GM12878 (cell line): ENCODE measurements around the gene TCF15. TPM values are rescaled to one million over a fixed set of nuclear protein-coding genes. Genes with fewer than 3 reads are reported as not detected.
A peak's percentile ranks its signal among the peaks of the same experiment; 100 is the strongest.

Experiments used
- ATAC-seq: fragments of 200-7000 bp; cut with Tn5 transposase; 3 replicates; pipeline ENCODE4 v1.9.1; 2020; ENCODE audit warnings: mild to moderate bottlenecking, moderate library complexity
- BruUV-seq: library from RNA; stranded (reverse); fragments of 400-500 nt; replicated peaks from 2 replicates; lab custom pipeline; 2021; lab: Mats Ljungman, UMichigan
- CTCF ChIA-PET: fragments of 300-600 bp; sonication (Branson Sonifier 250); formaldehyde crosslinking; extraction: SDS; loops from one replicate; lab custom pipeline; 2021; ENCODE audit warnings: inconsistent platforms; lab: Yijun Ruan, JAX
- POLR2A ChIA-PET: fragments of 350-600 bp; formaldehyde crosslinking; extraction: SDS; loops from one replicate; lab custom pipeline; 2021; ENCODE audit warnings: inconsistent platforms; lab: Charles Lee
- RAD21 ChIA-PET: fragments of 300-600 bp; sonication (Branson Sonifier 250); formaldehyde crosslinking; loops from one replicate; lab custom pipeline; 2023; ENCODE audit warnings: antibody characterized with exemption; ENCODE audit not compliant: unreplicated experiment; lab: Charles Lee
- SMC1A ChIA-PET: fragments of 300-600 bp; sonication (Branson Sonifier 250); formaldehyde crosslinking; loops from one replicate; lab custom pipeline; 2023; ENCODE audit not compliant: unreplicated experiment, uncharacterized antibody; lab: Charles Lee
- DNase-seq: peaks from one replicate; pipeline ENCODE4 v3.0.0-alpha.2; 2011; ENCODE audit warnings: low read depth, low spot score
- FAIRE-seq: peaks from 3 replicates; lab custom pipeline; 2011; peaks lifted over from hg19 to GRCh38; lab: Jason Lieb, UNC
- H2AFZ ChIP-seq: 2 replicates; pipeline ENCODE4 v1.6.0; 2011; ENCODE audit warnings: low read depth, low read length, control low read depth; ENCODE audit not compliant: control insufficient read depth
- H3K27ac ChIP-seq: 2 replicates; pipeline ENCODE4 v1.5.1; 2011; ENCODE audit warnings: control low read depth; ENCODE audit not compliant: control insufficient read depth, insufficient read depth
- H3K27me3 ChIP-seq, 2 experiments: replicated peaks in 1 of 2; 2 replicates each; pipeline versions ENCODE4 v1.6.0 to v1.6.1; 2011; ENCODE audit warnings: low read length in 1 of 2; ENCODE audit not compliant: control insufficient read depth in 2 of 2, insufficient read depth in 2 of 2
- H3K36me3 ChIP-seq, 2 experiments: 2 replicates each; pipeline ENCODE4 v1.5.1; 2011; ENCODE audit warnings: low read length in 1 of 2; ENCODE audit not compliant: control insufficient read depth in 2 of 2, insufficient read depth in 2 of 2
- H3K4me1 ChIP-seq: 2 replicates; pipeline ENCODE4 v1.6.1; 2011; ENCODE audit warnings: mild to moderate bottlenecking, low read length, moderate library complexity, mixed read lengths; ENCODE audit not compliant: control insufficient read depth, insufficient read depth
- H3K4me2 ChIP-seq: 2 replicates; pipeline ENCODE4 v1.6.0; 2011; ENCODE audit warnings: control low read depth; ENCODE audit not compliant: control insufficient read depth, insufficient read depth
- H3K4me3 ChIP-seq: fragments of 200-600 bp; sonication (generic); 2 replicates; pipeline ENCODE4 v1.5.1; 2016
- H3K79me2 ChIP-seq: 2 replicates; pipeline ENCODE4 v1.6.0; 2011; ENCODE audit warnings: low read length; ENCODE audit not compliant: control insufficient read depth, insufficient read depth
- H3K9ac ChIP-seq: 2 replicates; pipeline ENCODE4 v1.8.0; 2011; ENCODE audit warnings: low read length, control low read depth, mixed read lengths; ENCODE audit not compliant: control insufficient read depth, insufficient read depth
- H3K9me3 ChIP-seq: replicated peaks from 3 replicates; pipeline ENCODE4 v1.5.1; 2011; ENCODE audit warnings: mild to moderate bottlenecking, low read length; ENCODE audit not compliant: control insufficient read depth, insufficient read depth
- H4K20me1 ChIP-seq: 2 replicates; pipeline ENCODE4 v1.6.0; 2011; ENCODE audit not compliant: control insufficient read depth, insufficient read depth
- CBX3 ChIP-seq: fragments of 200-600 bp; sonication (generic); IDR thresholded peaks from 2 replicates; pipeline ENCODE4 v1.6.1; 2016; ENCODE audit warnings: low read depth, borderline replicate concordance
- NR2C1 ChIP-seq: fragments of 450-650 bp; IDR thresholded peaks from 2 replicates; pipeline ENCODE4 v1.6.1; 2017; ENCODE audit warnings: antibody characterized with exemption, mild to moderate bottlenecking, moderate library complexity
- NR2C2 ChIP-seq: IDR thresholded peaks from 2 replicates; pipeline ENCODE4 v1.6.1; 2011; ENCODE audit warnings: borderline replicate concordance, low read depth; ENCODE audit not compliant: control insufficient read depth, insufficient read length
- RBBP5 ChIP-seq: fragments of 200-600 bp; sonication (generic); conservative IDR thresholded peaks from 2 replicates; pipeline ENCODE4 v1.6.1; 2016
- SPI1 ChIP-seq: IDR thresholded peaks from 2 replicates; pipeline ENCODE4 v1.6.1; 2011; ENCODE audit warnings: low read depth, mild to moderate bottlenecking, low read length, moderate library complexity, borderline replicate concordance; ENCODE audit not compliant: insufficient read depth
- SUZ12 ChIP-seq: fragments of 200-600 bp; sonication (generic); IDR thresholded peaks from one replicate; pipeline ENCODE4 v1.6.1; 2018; ENCODE audit warnings: antibody characterized with exemption, mild to moderate bottlenecking; ENCODE audit not compliant: unreplicated experiment
- TAF1 ChIP-seq: IDR thresholded peaks from 2 replicates; pipeline ENCODE4 v1.6.1; 2011; ENCODE audit warnings: mild to moderate bottlenecking, low read depth, low read length, borderline replicate concordance
- WGBS: methylation state at CpG from one replicate; pipeline ENCODE4 v1.1.6; 2016; ENCODE audit warnings: low lambda C conversion rate; ENCODE audit not compliant: insufficient replicate concordance, insufficient coverage; ENCODE audit errors: missing lambda C conversion rate; 5-methylcytosine and 5-hydroxymethylcytosine counted together
- in situ Hi-C: fragments of 300-500 bp; cut with MboI; formaldehyde crosslinking; loops from 9 replicates; pipeline ENCODE4 v1.14.3; 2018; ENCODE audit warnings: mixed read lengths
- intact Hi-C: fragments of 100-400 bp; cut with micrococcal nuclease; formaldehyde crosslinking; loops from one replicate; pipeline ENCODE4 v1.14.2; 2022; ENCODE audit not compliant: unreplicated experiment
- polyA plus RNA-seq, 11 experiments: library from polyadenylated mRNA; depleted of rRNA in 4 of 11; unstranded in 6 of 11; stranded (reverse) in 5 of 11; fragments of >200 nt; fragmentation: Nextera tagmentation in 4 of 11; fragmentation: Illumina TruSeq in 1 of 11; extraction: Ambion mirVana in 4 of 11; extraction: Trizol in 1 of 11; gene quantifications; 1 replicate in 1 of 11; 2 replicates in 10 of 11; pipeline versions ENCODE4 v1.2.1 to v1.2.3, GENCODE V29; 2011 to 2016; ENCODE audit warnings: inconsistent platforms in 2 of 11, missing spikeins in 2 of 11, low read depth in 1 of 11
- total RNA-seq, 4 experiments: library from RNA; depleted of rRNA in 3 of 4; stranded (reverse); fragments of >200 nt in 3 of 4; fragmentation: Illumina TruSeq in 1 of 4; extraction: Trizol in 1 of 4; gene quantifications; 2 replicates each; pipeline versions ENCODE4 v1.2.1 to v1.2.3, GENCODE V29; 2013 to 2021
- TF ChIP-seq, protein P1 (sequence below): fragments of 450-650 bp; IDR thresholded peaks from 2 replicates; pipeline ENCODE4 v1.6.1; 2016; ENCODE audit warnings: mild to moderate bottlenecking, moderate library complexity, borderline replicate concordance
- TF ChIP-seq, protein P2 (sequence below): fragments of 450-650 bp; IDR thresholded peaks from 2 replicates; pipeline ENCODE4 v1.6.1; 2016; ENCODE audit warnings: mild to moderate bottlenecking
- TF ChIP-seq, protein P3 (sequence below): fragments of 450-650 bp; IDR thresholded peaks from 2 replicates; pipeline ENCODE4 v1.6.1; 2017; ENCODE audit warnings: low read depth, mild to moderate bottlenecking, moderate library complexity

TCF15 gene
- total and polyA plus RNA-seq, 10 of the 15 experiments (the other 5 are each of a cell fraction or from before 2014, with no cell fraction given) = 0.08 TPM; not detected in 9

DNA sequence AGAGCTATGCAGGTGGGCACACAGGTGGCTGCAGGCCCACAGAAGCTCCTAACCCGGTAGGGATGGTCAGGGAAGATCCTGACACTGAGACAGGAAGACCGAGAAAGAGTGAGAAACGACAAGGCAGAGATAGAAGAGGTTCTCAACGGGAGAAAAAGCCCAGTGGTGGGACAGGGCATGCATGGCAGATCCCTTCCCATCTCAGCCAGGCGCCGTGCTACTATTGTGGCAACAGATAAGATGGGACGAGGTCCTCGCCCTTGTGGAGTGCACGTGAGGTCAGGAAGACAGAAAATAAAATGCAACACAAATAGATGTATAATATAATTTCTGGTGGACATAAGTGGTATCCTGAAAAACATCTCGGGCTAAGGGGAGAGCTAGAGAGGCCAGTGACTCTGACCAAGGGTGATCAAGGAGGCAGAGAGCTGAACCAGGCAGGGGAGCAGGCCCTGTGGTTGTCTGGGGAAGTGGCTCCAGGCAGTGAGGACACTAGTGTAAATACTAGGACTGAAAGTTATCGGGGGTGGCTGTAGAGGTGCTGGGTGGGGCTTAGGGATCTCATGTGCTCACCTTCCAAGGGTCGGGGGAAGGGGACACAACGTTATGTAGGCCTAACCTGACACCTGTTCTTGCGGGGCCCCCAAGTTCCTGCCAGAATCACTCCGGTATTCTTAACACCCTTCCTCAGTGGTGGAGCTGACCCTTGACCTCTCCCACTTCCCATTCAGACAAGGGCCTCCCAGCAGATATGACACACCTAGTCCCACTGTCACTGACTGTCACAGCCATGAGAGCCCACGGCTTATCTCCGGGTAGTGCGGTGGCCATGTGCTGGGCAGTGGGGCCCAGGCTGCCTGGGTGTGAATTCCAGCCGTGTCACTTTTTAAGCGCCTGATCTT, 41.9 kb upstream of the TCF15 start:
- H3K36me3 ChIP-seq = peaks cover 0 to 4% of the 10 kb centered on the region in 2 experiments; a peak in 2 of 4 replicates
- WGBS = 44% methylated on average over 20 of the region's 20 CpGs
- ATAC-seq (peak; percentile 43), FAIRE-seq (no peak), DNase-seq (no peak)
- intact Hi-C loops = loop anchor here (5.0 kb wide), 2 partner anchors 75 to 85 kb away; no protein-coding TSS in a partner anchor
- in situ Hi-C loops = no loop called here
- peak overlapping the region; percentile 91 for H3K4me2 ChIP-seq
- peak overlapping the region; percentile 63 for H3K27ac ChIP-seq
- SMC1A ChIA-PET = interaction anchor here (0.7 to 1.3 kb wide), 3 partner anchors 15 to 181 kb away, joined by 3 to 4 read pairs (median 3); partner anchors contain the start of gene FAM110A
- no peaks in the 10 kb centered on the region for H4K20me1 ChIP-seq
- H3K4me1 ChIP-seq = peaks cover 6% of the 10 kb centered on the region; the same call in 1 of the 2 replicates
- POLR2A ChIA-PET = interaction anchor here (0.6 kb wide), 1 partner anchor 61 kb away, joined by 5 read pairs; no protein-coding TSS in a partner anchor
- no peaks in the 10 kb centered on the region for H3K27me3 ChIP-seq
- no TSS peak for BruUV-seq
- peak overlapping the region; percentile 78 for H3K9ac ChIP-seq
- peak overlapping the region; percentile 83 for H3K4me3 ChIP-seq
- RAD21 ChIA-PET = interaction anchor here (1.8 kb wide), 1 partner anchor 15 kb away, joined by 6 read pairs; no protein-coding TSS in a partner anchor
- peaks cover 14% of the 10 kb centered on the region for H3K79me2 ChIP-seq
- CTCF ChIA-PET = interaction anchor here (0.5 to 3.0 kb wide), 3 partner anchors 16 to 114 kb away, joined by 3 to 18 read pairs (median 6); no protein-coding TSS in a partner anchor
- no peaks in the 10 kb centered on the region for H3K9me3 ChIP-seq
- peak overlapping the region; percentile 67 for H2AFZ ChIP-seq
- TF ChIP-seq, protein P1, sequence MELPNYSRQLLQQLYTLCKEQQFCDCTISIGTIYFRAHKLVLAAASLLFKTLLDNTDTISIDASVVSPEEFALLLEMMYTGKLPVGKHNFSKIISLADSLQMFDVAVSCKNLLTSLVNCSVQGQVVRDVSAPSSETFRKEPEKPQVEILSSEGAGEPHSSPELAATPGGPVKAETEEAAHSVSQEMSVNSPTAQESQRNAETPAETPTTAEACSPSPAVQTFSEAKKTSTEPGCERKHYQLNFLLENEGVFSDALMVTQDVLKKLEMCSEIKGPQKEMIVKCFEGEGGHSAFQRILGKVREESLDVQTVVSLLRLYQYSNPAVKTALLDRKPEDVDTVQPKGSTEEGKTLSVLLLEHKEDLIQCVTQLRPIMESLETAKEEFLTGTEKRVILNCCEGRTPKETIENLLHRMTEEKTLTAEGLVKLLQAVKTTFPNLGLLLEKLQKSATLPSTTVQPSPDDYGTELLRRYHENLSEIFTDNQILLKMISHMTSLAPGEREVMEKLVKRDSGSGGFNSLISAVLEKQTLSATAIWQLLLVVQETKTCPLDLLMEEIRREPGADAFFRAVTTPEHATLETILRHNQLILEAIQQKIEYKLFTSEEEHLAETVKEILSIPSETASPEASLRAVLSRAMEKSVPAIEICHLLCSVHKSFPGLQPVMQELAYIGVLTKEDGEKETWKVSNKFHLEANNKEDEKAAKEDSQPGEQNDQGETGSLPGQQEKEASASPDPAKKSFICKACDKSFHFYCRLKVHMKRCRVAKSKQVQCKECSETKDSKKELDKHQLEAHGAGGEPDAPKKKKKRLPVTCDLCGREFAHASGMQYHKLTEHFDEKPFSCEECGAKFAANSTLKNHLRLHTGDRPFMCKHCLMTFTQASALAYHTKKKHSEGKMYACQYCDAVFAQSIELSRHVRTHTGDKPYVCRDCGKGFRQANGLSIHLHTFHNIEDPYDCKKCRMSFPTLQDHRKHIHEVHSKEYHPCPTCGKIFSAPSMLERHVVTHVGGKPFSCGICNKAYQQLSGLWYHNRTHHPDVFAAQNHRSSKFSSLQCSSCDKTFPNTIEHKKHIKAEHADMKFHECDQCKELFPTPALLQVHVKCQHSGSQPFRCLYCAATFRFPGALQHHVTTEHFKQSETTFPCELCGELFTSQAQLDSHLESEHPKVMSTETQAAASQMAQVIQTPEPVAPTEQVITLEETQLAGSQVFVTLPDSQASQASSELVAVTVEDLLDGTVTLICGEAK = no peak
- TF ChIP-seq NR2C1 = peak; percentile 63
- peak; percentile 12; the same call in 1 of the 2 replicates for TF ChIP-seq SPI1
- TF ChIP-seq CBX3 = no peak
- TF ChIP-seq, protein P2, sequence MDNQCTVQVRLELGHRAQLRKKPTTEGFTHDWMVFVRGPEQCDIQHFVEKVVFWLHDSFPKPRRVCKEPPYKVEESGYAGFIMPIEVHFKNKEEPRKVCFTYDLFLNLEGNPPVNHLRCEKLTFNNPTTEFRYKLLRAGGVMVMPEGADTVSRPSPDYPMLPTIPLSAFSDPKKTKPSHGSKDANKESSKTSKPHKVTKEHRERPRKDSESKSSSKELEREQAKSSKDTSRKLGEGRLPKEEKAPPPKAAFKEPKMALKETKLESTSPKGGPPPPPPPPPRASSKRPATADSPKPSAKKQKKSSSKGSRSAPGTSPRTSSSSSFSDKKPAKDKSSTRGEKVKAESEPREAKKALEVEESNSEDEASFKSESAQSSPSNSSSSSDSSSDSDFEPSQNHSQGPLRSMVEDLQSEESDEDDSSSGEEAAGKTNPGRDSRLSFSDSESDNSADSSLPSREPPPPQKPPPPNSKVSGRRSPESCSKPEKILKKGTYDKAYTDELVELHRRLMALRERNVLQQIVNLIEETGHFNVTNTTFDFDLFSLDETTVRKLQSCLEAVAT = no peak
- TF ChIP-seq SUZ12 = no peak
- TF ChIP-seq, protein P3, sequence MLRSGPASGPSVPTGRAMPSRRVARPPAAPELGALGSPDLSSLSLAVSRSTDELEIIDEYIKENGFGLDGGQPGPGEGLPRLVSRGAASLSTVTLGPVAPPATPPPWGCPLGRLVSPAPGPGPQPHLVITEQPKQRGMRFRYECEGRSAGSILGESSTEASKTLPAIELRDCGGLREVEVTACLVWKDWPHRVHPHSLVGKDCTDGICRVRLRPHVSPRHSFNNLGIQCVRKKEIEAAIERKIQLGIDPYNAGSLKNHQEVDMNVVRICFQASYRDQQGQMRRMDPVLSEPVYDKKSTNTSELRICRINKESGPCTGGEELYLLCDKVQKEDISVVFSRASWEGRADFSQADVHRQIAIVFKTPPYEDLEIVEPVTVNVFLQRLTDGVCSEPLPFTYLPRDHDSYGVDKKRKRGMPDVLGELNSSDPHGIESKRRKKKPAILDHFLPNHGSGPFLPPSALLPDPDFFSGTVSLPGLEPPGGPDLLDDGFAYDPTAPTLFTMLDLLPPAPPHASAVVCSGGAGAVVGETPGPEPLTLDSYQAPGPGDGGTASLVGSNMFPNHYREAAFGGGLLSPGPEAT = no peak
- no peak for TF ChIP-seq TAF1
- TF ChIP-seq NR2C2 = peak; percentile 60
- no peak for TF ChIP-seq RBBP5
